GM18511 (cell line): Measurements from ENCODE around the gene EML4.
"Not testable (repeated sequence)": the region's sequence is repeated elsewhere in the genome, so short reads cannot be mapped to it uniquely, and the experiment has no call there.

Source experiments
- ATAC-seq: cut with Tn5 transposase; IDR thresholded peaks from one replicate; pipeline ENCODE4 v1.9.1; 2021; ENCODE audit warnings: mild to moderate bottlenecking, moderate library complexity; ENCODE audit not compliant: unreplicated experiment

Gene EML4, protein sequence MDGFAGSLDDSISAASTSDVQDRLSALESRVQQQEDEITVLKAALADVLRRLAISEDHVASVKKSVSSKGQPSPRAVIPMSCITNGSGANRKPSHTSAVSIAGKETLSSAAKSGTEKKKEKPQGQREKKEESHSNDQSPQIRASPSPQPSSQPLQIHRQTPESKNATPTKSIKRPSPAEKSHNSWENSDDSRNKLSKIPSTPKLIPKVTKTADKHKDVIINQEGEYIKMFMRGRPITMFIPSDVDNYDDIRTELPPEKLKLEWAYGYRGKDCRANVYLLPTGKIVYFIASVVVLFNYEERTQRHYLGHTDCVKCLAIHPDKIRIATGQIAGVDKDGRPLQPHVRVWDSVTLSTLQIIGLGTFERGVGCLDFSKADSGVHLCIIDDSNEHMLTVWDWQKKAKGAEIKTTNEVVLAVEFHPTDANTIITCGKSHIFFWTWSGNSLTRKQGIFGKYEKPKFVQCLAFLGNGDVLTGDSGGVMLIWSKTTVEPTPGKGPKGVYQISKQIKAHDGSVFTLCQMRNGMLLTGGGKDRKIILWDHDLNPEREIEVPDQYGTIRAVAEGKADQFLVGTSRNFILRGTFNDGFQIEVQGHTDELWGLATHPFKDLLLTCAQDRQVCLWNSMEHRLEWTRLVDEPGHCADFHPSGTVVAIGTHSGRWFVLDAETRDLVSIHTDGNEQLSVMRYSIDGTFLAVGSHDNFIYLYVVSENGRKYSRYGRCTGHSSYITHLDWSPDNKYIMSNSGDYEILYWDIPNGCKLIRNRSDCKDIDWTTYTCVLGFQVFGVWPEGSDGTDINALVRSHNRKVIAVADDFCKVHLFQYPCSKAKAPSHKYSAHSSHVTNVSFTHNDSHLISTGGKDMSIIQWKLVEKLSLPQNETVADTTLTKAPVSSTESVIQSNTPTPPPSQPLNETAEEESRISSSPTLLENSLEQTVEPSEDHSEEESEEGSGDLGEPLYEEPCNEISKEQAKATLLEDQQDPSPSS

DNA sequence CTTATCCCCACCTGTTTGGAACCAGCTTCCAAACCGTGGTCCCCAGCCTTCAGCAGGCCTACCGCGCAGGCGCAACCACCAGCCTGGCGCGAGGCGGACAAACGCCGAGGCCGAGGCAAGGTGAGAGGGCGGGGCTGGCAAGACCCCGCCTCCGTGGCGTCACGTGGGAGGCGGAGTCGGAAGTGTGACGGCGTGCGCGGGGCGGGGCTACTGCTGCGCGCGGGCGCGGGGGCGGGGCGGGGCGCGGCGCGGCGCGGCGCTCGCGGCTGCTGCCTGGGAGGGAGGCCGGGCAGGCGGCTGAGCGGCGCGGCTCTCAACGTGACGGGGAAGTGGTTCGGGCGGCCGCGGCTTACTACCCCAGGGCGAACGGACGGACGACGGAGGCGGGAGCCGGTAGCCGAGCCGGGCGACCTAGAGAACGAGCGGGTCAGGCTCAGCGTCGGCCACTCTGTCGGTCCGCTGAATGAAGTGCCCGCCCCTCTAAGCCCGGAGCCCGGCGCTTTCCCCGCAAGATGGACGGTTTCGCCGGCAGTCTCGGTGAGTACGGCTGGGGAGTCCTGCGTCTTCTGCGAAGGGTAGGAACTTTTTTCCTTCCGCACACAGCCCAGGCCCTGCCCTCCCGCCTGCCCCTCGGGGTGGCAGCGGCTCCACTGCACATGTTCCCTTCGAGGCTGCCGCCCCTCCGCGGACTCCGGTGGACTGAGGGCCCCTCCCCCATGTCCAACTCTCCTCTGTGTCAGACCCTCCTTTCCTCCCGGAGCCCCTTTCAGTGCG lies at the start of gene EML4:
EML4 (plus strand) TSS at position 254 of the 774 bp plus-strand sequence; CDS start at position 513, 259 bp downstream.
- peak; percentile 85 for ATAC-seq

DNA sequence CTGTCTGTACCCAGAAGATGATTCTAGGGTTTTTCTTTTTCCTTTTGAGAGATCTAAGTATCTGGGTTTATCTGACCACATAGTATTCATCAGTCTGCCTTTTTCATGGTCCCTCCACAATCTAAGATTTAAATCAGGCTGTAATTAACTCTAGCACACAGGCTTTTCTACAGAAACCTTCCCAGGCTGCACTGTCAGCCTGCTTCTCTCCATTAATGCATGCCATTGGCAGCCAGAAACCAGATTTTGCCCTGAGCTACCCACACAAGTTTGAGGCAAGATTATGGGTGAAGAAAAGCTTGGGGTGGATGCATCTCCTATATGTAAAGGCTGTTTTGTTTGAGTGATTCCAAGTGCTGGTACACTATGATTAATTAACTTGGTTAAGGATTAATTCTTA lies 45.7 kb upstream of the EML4 start:
- ATAC-seq = no peak

DNA sequence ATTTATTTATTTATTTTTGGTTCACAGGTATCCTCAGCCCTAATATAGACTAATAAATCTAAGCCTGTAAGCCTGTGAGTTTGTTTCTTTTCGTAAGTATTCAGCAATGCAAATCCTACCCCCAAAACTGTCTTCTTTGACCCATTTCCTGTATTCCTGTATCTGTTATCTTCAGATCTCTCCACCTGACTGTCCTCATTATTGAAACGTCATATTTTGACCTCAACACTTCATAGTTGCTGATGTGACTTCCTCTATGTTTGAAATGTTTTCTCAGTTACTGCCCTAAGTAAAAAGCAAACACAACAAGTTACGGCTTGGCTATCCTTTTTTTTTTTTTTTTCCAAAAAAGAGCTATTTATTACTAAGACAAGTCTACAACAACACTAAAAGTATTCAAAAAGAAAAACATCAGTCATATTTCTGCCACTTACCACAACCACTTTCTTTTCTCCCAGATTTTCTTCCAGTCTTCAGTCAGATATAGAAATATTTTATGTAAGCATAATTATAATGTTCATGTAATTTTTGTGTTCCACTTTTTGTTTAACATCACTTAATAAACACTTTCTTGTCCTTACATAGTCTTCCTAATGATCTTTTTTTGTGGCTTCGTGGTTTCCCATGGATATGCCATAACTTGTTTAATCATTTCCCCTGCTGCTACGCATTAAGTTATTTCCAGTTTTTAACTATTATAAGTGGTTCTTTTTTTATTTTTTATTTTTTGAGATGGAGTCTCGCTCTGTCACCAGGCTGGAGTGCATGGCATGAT lies 45.0 kb upstream of the EML4 start:
- peak; percentile 62 for ATAC-seq

DNA sequence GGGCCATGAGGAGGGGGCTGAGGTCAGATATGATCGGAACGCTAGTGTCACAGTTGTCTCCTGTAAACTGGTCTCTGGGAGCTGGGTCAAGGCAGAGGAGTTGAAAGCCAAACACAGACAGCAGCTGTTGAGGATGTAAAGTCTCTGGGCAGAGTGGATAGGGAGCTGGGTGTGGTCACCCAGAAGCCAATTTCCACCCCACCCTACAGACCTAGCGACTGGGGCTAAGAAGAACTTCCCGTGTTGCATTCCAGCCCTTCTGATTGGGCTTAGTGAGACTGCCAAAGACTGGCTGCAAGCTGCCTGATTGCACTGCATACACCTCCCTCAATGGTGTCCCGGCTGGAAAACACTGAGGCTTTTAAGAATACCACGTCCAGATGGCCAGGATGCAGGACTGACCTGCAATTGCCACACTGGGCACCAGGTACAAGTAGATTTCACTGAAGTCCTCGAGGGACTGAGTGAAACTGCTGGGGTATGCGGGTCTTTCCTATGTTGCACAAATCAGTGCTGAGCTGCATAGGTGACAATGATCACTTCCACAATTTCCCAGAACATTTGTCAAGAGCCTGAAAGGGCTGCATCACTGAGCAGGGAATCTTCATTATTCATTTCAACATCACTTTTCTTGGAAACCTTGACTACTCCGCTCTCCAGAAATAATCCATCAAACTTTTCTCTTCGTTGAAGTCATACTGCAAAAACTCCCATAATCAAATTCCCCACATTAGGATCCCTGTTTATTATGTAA lies 43.1 kb upstream of the EML4 start:
- ATAC-seq = no peak

DNA sequence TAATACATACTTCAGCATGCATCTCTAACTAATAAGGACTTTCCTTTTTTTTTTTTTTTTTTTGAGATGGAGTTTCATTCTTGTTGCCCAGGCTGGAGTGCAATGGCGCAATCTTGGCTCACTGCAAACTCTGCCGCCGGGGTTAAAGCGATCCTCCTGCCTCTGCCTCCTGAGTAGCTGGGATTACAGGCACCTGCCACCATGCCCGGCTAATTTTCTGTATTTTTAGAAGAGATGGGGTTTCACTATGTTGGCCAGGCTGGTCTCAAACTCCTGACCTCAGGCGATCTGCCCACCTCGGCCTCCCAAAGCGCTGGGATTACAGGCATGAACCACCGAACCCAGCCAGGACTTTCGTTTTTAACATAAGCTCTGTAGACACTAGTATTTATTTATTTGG lies 42.3 kb upstream of the EML4 start:
- ATAC-seq = not testable (repeated sequence)

DNA sequence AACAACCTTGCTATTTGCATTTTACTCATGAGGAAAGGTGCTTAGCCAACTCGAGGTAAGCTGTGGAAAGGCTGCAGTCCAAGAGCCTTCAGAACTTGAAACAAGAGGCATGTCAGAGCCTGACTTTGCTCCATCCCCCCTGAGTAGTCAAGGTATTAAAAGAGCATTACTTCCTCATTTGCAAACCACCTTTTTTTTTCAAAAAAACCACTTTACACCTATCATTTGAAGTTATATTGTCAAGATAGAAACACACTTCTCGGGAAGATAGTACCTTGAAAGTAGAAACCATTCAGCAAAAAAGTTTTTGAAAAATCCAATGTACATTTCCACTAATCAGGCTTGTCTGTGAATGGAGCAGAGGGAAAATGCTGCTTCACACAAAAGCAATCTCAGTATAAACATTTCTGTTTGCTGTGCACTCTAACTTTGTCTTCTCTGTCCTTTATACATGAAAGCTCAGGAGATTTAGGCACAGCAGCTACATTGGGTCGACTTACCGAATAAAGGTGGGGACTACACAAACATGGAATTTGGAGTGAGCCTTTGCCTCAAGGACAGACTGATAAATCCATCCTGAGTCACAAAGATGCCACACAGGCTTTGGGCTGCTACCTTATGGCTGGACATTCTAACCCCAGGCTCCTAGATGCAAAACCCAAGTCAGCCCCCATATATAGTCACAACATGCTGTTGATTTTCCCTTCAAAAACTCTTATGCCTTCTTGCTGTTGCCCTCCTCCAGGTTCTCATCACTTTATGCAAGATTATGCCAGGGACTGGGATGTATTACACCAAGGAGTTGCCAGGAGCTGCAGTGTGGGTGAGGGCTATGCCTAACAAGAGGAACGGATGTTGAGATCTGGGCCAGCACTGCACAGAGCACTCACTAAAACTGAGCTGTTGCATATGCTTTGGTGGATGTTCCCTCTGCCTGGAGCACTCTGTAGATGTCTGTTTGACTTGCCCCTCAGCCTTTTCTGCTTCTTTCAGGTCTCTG lies 41.4 kb upstream of the EML4 start:
- peak; percentile 72 for ATAC-seq

DNA sequence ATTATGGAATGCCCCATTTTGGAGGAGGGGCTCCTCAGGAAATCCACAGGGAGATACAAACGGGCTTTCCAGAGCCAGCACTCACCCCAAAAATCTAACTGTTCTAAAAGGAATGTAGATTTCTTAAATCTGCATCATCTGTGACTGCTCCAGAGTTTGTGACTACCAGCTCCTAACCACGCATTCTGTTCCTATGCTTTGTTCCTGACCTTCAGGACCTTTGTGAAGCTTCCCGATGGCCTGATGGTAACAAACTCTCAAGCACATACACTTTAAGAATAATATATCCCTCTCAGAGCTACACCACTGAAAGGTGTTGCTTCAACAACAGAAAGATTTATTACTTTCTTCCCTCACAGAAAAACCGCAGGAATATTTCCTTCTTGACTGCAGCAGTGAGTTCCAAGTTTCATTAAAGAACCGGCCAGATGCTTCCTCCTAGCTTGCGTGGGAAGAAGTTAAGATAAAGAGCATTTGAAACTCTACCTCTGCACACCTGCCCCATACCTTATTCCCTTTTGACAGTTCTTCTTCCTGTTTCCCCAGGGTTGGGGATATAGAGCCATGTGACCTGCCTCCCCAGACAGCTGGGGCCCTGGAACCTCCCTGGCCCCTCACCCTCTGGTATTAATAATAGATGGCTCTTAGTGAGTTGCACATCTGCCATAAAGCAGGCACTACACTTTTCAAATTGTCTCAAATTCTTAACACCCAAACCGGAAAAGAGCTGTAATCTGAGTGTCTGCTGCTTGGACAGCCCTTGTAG lies 40.2 kb upstream of the EML4 start:
- no peak for ATAC-seq

DNA sequence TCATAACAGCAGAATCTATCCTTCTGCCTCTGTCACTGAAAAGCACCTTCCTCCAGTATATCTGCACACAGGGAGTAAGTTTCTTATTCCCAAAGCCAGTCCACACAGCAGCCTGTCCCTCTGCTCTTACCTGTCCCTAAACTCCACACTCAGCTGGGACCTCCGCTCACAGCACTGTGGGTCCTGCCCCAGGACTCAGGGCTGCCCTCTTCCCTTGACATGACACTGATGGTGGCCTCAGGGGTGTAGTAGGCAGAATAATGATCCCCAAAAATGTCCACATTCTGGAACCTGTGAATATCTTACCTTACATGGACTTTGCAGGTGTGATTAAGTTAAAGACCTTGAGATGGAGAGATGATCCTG lies 39.7 kb upstream of the EML4 start:
- no peak for ATAC-seq

DNA sequence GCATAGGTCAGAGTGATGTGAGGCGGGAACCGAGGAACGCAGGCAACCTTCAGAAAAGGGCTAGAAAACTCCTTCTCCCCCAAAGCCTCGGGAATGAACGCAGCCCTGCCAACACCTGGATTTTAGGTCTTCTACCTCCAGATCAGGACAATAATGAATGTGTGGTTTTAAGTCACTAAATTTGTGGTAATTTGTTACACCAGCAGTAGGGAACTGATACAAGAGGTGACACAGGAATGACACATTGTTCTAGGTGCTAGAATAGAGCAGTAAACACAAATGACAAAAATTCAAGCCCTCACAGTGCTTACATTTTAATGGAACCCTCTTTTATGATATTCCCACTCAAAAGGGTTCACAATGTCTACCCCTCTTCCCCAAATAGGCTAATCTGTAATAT lies 39.2 kb upstream of the EML4 start:
- ATAC-seq = no peak

DNA sequence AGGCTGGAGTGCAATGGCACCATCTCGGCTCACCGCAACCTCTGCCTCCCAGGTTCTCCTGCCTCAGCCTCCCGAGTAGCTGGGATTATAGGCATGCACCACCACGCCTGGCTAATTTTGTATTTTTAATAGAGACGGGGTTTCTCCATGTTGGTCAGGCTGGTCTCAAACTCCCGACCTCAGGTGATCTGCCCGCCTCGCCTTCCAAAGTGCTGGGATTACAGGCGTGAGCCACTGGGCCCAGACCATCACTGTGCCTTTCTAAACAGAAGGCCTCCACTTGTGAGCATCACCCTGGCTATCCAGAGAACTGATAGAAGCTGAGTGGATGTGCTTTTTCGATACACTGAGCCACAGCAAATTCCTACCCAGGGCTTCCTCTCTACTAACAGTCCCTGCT lies 38.3 kb upstream of the EML4 start:
- ATAC-seq = not testable (repeated sequence)

DNA sequence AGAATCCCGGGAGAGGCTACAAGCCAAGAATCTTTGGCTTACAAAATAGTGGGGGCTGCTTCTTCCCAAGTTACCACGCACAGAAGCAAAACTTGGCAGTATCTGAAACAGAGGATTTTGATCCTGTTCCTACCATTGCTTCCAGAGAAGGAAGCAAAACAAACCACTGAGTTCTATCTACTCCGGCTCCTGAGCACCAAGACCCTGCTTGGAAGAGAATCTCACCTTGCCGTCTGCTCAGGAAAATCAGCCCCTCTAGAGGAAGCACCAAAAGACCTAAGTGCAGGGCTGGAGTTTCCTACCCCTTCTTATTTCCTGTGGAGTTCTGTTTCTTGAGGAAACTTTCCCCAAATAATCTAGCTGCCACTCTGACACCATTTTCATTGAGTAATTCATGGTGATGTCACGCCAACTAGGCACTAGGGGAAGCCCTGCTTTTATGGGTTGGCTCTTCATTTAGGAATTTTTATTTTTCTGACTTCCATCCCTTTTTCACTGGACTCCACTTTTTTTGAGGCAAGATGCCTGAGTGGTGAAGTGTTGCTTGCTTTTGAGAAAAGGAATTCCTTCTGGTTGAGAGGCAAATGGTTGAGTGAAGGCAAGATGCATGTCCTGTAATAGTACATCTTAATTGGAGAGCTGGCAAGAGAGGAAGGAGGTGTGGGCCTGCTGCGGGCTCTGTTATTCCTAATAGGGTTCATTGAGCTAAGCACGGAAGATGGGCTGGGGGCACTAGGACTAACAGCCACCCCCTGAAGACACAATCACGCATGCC lies 36.8 kb upstream of the EML4 start:
- no peak for ATAC-seq

DNA sequence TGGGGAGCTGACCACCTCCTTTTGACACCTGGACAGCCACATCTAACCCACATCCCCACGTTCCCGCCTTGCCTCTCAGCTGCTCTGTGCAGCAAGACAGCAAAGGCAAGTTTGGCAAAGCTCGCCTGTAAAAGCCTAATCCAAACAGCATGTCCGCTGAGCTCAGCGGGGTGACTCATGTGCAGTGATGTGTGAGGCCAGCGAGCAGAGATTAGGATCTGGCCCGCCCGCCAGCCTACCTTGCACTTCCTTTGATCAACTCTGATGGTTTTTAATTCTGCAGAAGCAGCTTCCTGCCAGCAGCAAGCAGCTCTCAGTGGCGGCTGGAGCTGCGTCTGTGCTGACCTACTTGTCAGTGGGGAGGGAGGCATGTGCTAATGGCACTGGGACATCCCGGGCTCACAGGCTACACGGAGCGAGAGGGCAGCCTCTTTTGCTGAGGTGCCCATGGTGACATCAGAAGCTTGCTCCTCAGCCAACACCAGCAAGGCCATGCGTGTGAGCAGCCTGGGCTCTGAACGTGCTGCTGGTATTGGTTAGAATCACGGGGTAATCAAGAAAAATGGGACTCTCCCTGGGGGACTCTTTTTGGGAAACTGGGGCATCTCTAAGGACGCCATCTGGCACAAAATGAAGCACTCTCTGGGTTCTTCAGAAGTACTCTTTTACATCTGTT lies 36.0 kb upstream of the EML4 start:
- peak; percentile 89 for ATAC-seq

DNA sequence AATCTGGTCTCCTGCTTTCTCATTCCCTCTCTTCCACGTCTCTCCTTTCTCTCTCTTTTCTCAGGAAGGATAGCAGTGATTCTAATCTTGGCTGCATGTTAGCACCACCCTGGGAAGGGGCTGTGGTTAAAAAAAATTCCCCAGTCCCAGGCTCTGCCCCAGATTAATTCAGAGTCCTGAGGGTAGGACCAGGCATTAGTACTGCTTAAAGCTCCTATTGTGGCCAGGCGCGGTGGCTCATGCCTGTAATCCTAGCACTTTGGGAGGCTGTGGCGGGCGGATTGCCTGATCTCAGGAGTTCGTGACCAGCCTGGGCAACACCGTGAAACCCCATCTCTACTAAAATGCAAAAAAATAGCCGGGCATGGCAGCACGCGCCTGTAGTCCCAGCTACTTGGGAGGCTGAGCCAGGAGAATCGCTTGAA lies 35.4 kb upstream of the EML4 start:
- no peak for ATAC-seq

DNA sequence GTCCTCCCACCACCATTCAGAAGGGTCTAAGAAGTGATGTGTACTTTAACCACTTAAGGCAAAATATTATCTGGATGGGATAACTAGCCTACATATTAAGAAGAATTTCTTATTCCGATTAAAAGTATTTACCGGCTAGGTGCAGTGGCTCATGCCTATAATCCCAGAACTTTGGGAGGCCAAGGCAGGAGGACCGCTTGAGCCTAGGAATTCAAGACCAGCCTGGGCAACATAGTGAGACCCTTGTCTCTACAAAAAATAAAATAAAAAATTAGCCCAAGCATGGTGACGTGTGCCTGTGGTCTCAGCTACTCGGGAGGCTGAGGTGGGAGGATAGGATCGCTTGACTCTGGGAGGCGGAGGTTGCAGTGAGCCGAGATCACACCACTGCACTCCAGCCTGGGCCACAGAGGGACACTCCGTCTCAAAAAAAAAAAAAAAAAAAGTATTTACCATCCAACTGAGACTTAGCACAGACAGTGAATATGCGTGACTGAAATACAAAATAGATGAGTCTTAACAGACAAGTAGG lies 34.7 kb upstream of the EML4 start:
- not testable (repeated sequence) for ATAC-seq

DNA sequence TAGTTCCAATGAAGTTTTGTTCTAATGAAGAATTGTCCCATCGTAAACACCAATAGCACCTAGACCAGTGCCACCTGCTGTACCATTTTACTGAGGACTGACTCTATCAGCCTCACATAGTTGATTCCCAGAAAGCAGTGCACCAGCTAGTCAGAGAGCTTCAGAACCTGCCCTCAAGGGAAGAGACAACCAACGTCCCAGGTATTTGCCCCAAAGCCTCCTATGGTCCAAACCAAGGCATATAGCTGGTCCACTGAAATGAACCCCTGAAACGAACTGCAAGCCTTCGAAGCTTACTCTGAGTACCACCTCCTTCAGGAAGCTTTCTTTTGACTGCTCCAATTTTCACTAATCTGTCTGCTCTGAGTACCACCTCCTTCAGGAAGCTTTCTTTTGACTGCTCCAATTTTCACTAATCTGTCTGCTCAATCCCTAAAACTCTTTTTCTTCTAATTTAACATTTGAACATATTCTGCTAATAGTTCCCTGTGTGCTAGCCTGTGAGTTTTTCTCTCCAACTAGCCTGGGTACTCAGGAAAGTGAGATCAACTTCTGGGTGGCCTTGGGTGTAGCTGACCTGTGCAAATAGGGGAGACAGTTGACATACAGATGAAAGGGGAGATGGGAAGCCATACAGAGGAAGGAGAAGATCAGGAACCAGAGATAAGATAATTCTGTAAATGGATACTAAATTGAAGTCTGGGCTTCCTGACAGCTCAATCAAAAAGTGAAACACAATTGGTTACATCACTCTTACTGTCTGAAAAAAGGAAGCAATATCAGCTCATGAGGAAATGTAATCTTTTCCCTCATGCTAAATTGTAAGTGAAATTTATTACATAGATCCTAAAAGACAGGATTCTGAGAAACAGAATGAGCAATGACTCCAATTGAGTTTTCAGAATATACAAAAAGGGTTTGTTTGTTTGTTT lies 33.5 kb upstream of the EML4 start:
- no peak for ATAC-seq
